Left cardiac atrium (tissue), 4 donors: ENCODE data around the gene NOC2L. TPM values are rescaled to one million over a fixed set of nuclear protein-coding genes. Genes with fewer than 3 reads are reported as not detected.

Source experiments
- ATAC-seq, 2 donors: fragments of 200-7000 bp; cut with Tn5 transposase; one replicate each; pipeline ENCODE4 v1.9.1; 2020; ENCODE audit warnings: mild to moderate bottlenecking in 2 of 2, moderate library complexity in 2 of 2
- DNase-seq: peaks from one replicate; pipeline ENCODE4 v3.0.0-alpha.2; 2020
- intact Hi-C, 2 donors: fragments of 100-400 bp; cut with DNase I; formaldehyde crosslinking; loops; one replicate each; pipeline versions ENCODE4 v1.14.1 to v1.15.1; 2022 to 2023
- total RNA-seq, 2 donors: library from RNA; stranded (reverse); fragmentation: NEBNext Ultra II Directional; extraction: Animal tissue kit (Norgen Biotek cat#: 25700); gene quantifications; one replicate each; pipeline ENCODE4 v1.2.1, GENCODE V29; 2021
- donor health status: DM: no; HTN: yes; CAD: no.
- donor health status: DM: no; HTN: yes; CAD: no; lungs with severe emphysema.
- donor health status: DM: yes; HTN: yes; CAD: no.
- donor health status: Dilated cardiomyopathy.

NOC2L gene
- total RNA-seq, 2 donors from 2014 or later: 38.1 to 48.7 TPM

DNA sequence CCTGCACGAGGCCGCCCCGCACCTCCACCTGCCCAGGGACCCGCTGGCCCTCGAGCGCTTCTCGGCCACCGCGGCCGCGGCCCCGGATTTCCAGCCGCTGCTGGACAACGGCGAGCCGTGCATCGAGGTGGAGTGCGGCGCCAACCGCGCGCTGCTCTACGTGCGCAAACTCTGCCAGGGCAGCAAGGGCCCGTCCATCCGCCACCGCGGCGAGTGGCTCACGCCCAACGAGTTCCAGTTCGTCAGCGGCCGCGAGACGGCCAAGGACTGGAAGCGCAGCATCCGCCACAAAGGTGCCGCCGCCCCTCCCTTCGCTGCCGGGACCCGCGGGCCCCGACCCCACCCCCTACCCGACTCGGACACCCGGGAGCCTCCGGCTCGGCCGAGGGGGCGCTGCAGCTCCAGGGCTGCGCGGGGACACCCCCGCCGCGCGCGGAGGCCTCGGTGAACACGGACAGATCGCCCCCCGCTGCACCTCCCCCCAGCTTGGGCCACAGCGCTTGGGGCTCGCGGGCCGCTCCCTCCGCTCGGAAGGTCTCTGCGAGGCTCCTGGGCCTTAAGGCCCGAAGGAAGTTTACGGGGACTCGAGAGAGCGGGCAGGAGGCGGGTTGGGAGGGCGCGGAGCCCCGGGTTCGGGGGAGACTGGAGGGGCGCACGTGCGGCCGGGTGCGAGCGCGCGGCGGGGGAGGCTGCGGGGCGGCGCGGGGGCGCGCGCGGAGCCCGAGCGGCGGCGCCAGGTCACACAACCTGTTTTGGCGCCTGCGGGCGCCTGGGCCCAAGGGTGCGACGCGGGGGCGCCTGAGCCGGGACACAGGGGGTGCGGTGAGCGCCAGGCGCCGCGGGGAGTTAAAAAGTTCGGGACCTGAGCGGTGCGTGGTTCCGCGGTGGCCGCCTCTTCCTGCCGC, 34.1 kb downstream of the NOC2L start:
- no peak for ATAC-seq
- DNase-seq: peak; percentile 64
- intact Hi-C loops: no loop called here

DNA sequence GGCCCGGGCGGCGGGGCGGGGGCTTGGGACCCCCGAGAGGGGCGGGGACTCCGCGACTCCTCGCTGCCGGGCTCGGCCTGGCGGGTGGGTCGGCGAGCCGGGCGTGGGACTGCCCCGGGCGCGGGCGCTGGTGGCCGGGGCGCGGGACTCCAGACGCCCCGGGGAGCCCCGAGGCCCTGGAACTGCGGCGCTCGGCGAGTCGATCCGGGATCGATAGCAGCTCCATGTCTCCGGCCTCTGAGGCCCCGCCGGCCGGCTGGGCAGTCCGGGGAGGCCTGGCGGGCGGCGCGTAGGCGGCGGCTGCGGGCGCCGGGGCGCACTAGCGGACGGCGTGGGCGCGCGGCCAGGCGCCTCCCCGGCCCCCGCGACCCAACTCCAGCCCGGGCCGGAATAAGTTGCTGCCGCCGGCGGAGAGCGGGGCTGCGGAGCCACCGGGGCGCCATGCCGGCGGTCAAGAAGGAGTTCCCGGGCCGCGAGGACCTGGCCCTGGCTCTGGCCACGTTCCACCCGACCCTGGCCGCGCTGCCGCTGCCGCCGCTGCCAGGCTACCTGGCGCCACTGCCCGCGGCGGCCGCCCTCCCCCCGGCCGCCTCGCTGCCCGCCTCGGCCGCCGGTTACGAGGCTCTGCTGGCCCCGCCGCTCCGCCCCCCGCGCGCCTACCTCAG, 34.9 kb downstream of the NOC2L start:
- ATAC-seq (no peak), DNase-seq (no peak)
- intact Hi-C loops: no loop called here

DNA sequence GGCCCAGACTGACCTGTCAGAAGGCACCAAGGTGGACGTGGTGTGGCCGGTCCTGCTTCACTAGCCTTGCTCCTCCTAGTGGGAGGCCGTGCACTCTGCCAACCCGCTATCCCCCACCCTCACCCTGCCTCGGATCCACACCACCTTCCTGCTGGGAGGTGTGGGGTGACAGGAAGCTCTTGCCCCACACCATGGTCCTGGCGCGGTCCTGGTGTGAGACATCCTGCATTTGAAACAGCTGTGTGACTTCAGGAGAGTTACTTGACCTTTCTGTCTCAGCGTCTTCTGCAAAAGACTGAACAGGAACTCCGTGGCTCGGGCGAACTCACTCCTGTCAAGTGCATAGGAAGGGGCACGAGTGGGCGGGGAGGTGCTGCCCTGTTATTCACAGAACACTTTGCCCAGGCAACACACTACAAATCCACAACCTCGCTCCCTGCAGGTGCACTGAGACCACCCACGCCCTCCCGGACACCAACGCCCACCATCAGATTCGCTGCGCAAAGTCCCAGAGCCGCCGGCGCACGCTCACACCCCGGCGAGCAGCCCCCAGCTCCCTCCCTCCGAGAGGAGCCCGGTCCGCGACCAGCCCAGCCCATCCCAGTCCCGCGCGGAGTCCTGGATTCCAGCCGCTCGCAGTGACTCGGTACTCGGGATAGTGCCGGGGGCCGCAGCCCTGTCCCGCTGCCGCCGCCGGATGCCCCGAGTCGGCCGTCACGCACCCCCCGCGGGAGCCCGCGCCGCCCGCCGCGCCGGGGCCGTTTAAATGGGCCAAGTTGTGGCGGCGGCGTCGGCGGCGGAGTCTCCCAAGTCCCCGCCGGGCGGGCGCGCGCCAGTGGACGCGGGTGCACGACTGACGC, 35.7 kb downstream of the NOC2L start, which contains the start of gene SAMD11:
Gene SAMD11 (plus strand): TSS at position 793 of the 860 bp plus-strand sequence. CDS start 509 bp downstream, outside the sequence.
- ATAC-seq: peak; percentile 50 to 62
- intact Hi-C loops: no loop called here
- DNase-seq: peak; percentile 89

DNA sequence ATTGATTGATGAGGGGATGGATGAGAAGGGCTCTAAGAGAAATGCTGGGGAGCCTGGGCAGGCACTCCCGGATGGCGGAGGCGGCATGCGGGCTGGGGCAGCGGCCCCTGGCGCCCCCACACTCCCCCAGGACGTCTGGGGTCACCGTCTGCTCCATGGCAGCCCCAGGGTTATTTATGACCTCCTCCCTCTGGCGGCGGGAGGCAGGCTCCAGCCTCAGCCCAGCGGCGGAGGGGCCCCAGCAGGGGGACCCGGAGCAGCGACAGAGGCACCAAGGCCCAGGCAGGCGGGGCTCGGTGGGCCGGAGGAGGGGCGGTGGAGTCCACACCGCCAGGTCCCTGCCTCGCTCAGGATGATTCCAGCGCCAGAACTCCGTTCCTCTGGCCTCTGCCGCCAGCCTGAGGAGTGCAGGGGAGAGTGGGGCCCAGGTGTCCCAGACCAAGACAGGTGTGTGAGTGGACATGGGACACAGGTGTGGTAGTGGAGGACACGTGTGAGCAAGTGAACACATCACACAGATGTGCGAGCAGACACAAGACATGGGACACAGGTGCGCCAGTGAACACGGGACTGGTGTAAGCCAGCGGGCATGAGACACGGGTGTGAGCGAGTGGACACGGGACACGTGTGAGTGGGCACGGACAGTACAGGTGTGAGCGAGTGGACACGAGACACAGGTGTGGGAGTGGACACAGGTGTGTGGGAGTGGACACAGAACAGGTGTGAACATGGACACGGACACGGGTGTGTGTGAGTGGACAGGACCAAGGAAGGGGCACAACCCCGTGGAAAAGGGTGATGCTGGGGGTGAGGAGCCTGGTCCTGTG, 37.8 kb downstream of the NOC2L start:
- ATAC-seq (peak; percentile 65 to 73), DNase-seq (peak; percentile 75)
- intact Hi-C loops: no loop called here

DNA sequence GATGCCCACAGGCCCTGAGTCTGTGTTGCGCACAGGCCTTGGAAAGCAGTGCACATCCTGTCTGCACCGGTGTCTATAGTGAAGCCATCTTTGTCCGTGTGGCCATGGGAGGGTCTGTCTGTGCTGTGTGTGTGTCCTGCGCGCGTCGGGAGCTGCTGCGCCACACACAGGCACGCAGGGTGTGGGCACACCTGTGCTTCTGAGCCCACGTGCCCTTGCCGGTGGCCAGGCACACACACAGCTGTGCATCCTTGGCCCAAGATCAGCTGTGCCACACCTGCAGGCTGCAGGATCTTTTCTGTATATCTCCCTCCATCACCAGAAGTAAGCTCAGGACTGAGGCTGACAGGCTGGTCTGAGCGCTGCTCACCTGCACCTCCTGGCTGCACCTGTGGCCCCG, 38.5 kb downstream of the NOC2L start:
- DNase-seq (no peak), ATAC-seq (no peak)
- intact Hi-C loops: no loop called here

DNA sequence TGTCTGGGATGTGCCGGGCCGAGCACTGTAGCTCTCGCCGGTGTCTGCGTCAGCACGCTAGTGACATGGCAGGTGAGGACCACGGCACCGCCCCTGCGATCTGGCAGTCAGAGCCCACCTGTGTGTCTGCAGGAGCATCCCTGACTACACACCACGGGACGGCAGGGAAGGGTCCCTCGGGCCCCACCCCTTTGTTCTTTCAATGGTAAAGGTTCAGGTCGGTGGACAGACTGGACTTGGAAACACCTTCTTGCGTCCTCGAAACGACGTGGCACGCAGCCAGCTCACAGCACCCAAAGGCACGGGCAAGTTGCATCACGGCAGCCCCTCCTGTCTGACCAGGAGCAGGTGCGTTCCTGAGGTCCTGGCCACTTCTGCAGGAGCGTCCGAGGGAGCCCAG, 39.0 kb downstream of the NOC2L start:
- ATAC-seq: no peak
- no peak for DNase-seq
- intact Hi-C loops: no loop called here

DNA sequence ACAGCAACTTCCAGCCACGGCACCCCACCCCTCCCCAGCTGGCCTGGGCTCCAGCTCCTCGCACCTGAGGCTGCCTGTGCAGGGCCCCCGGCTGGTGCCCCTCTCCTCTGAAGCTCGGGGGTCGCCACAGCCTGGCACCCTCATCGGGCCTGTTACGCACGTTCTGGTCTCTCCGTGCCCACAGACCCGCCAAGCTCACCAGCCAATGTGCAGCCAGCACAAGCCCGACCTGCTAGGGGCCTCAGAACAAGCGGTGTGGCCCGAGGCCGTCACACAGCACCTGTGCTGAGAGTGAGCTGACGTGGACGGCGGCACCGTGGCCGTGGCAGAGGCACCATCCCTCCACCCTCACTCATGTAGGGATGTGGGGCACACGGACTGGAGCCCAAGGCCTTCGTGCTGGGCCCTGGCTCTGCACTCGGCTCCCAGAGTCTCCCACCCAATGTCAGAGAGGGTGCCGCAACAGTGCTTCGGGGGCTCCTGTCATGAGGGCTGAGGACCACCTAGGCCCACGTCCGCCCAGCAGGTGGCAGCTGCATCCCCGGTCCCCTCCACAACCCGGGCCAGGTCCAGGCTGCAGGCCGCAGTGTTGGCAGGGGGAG, 39.7 kb downstream of the NOC2L start:
- ATAC-seq: no peak
- intact Hi-C loops: no loop called here
- no peak for DNase-seq

DNA sequence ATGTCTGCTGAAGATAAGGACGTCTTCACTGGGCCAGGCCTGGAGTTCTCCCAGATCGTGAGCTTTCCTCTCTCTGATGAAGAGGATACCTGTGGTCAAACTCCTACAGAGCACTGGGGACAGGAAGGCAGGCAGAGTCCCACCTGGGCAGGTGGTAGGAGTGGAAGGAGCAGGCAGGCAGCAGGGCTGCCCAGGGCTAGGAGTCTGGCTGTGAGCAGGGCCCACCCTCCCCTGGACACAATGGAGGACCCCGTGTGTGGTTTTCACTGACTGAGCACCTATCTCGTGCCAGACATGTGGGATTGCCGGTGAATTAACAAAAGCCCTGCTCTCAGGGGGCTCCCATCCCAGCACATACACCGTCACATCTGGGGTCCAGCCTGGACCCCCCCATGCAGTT, 40.2 kb downstream of the NOC2L start:
- no peak for DNase-seq
- intact Hi-C loops: no loop called here
- ATAC-seq: no peak

DNA sequence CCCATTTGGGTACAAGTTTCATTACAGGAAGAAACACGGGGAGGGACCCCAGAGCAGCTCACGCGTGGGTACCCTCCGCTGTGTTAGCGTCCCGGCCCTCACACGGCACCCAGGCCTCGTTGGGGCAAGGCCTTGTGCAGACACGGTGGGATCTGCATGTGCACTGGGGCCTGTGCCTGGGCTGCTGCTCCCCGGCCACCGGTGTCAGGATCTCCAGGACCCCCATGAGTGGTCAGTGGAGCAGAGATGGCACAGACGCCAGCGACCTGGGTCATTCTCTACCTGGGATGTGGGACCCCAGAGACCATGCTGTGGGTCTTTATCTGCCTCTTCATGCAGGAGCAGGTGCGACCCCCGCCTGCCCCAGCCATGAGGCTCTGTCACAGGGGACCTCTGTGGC, 40.7 kb downstream of the NOC2L start:
- DNase-seq (no peak), ATAC-seq (no peak)
- intact Hi-C loops: no loop called here

DNA sequence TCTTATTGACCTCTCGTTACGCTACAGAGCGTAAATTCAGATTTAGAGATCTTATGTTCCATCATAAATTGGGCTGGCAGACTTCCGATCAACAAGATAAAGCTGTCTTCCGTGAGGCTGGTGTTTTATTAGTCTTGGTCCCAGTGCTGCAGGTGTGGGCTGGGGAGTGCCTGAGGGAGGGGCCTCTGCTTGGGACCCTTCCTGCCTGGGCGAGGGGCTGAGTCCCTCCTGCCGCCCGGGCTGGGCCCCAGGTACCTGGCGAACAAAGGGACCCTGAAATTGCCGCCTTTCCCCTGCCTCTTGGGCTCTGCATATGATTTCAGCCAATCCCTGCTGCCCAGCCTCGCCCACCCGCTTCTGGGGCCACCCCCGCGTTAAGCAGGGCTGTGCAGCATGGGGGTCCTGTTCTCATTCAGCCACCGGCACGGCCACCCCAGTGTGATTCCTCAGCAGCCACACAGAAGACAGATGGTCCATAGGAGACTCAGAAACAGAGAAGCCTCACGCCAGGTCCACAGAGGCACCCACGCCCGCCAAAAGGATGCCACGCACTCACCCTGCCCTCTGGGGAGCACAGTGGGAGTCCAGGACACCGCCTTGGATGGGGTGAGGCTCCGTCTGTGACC, 41.5 kb downstream of the NOC2L start:
- DNase-seq (peak; percentile 13), ATAC-seq (no peak)
- intact Hi-C loops: no loop called here

DNA sequence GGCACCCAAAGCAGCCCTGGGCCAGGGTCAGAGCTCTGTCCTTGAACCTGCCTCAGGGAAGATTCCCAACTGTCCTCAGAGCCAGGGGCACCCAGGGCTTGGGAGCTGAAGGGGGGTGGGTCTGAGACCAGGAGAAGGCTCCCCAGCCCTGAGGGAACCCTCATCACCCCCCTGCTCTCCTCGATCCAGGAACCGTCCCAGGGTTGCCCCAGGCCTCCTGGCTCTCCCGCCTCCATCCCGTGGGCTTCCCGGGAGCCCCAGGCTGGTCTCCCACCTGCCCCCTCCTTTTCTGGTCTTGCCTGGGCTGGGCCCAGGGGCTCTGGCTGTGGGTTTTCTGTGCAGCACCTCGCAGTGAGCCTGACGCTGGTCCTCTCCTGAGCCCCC, 42.0 kb downstream of the NOC2L start:
- no peak for DNase-seq

DNA sequence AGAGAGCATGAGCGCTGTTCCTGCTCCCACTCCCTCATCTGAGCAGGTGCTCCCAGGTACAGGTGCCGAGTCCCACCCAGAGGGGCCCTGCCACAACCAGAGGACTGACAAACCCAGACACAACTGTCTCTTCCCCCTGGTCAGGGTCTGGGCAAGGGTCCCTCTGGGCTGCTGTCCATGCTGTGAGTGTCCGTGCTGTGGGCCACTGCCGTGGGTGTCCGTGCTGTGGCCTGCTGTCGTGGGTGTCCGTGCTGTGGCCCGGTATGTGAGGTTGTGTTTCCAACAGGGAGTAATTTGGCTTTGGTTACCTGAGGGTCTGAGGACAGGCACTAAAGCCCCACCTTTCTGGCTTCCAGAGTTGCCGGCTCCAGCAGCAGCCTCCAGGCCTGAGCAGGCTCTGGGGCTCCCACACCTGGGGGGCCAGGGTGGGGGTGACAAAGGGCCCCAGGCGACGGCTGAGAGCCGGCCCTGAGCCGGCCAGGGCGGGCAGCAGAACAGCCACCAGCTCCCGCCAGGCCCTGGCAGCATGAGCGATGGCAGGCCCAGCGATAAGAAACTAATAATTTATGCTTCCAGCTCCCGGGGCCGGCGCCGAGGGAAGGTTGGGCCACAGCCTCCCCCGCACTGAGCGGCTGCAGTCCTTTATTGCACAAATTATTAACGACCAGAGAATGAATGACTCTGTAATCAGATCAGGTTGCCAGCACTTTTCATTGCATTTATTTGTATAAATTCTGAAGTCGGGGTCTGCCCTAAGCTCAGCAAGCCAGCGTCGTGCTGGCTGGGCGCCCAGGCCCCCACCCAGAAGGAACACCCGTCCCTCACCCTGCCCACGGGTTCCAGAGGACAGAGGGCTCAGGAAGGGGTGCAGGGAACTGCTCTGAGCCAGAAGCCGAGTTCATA, 42.6 kb downstream of the NOC2L start:
- intact Hi-C loops: no loop called here

More for the DNA sequence above, 42.0 kb downstream of the NOC2L start:
- ATAC-seq: no peak
- intact Hi-C loops: no loop called here

DNA sequence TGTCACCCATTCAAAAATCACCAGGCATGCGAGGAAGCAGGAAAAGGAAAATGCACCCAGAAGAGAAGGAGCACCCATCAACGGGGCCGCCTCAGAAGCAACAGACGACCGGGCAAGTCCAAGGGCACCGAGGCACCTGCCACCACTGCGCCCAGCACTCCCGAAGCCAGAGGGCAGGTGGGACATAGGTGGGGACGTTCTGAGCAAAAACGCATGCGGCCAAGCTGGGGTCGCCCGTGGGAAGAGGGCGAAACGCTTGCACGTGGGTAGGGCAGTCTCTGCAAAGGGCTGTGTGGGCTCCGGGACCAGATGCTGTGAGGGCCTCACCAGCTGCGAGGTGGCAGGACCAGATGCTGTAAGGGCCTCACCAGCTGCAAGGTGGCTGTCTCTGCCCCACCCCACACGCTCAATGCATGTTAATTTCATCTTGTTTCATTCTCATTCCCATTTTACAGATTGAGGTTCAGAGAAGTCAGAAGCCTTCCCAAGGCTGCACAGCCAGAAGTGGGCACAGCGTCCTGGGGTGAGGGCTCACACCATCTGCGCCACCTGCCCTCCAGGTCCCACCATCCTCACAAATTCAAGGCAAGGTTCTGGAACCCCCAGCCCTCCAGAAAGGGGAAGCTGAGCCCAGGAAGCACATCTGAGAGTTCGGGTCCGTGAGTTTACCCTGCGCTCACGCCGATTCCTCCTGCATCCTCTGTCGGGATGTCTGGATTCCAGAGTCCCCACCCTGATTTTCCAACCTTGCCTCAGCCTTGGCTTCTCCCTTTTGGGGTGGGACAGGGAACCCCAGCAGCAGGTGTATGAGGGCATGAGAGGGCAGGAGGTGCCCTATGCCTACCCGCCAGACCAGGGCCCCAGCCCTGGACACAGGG, 43.5 kb downstream of the NOC2L start:
- ATAC-seq (no peak), DNase-seq (peak; percentile 15)
- intact Hi-C loops: no loop called here

More for the DNA sequence above, 42.6 kb downstream of the NOC2L start:
- no peak for ATAC-seq
- peak; percentile 25 for DNase-seq

DNA sequence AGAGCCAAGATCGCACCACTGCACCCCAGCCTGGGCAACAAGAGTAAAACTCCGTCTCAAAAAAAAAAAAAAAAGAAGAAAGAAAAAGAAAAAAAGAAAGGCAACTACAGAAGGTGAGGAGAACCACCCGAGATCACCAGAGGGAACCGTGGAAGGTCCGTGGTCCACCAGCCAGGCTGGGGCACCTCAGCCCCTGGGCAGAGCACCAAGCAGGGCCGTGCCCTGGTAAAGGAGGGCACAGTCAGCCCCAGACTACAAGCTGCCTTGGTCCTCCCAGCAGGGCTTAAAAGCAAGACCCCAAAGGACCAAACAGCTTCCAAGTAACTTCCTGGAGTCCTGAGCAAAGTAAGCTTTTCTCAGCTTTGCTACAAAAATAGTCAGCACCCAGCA, 44.2 kb downstream of the NOC2L start:
- intact Hi-C loops: no loop called here
- ATAC-seq: no peak
- no peak for DNase-seq

DNA sequence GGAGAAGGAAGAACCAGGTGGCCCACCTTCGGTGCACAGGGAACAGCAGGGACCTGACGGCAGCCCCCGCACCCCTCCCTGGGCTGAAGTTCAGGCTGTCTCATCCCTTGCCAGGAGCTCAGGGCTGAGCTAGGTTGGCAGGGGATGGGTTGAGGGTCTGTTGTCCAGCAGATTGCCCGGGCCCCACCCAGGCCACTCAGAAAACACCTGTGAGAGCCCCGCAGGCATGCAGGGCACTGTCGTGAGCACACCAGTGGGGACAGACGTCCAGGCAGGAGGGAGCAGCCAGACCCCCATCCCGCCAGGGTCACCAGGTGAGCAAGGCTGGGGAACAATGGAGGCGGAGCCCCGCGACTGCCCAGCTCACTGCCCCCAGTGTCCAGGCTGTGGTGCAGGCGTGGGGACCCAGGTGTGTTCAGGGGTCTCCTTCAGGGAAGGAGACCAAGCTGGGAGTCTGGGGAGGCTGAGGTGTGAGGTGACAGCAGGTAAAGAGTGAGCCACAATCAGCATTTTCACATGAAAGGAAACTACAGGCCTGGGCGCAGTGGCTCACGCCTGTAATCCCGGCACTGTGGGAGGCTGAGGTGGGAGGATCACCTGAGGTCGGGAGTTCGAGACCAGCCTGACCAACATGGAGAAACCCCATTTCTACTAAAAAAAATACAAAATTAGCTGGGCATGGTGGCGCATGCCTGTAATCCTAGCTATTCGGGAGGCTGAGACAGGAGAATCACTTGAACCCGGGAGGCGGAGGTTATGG, 44.7 kb downstream of the NOC2L start:
- DNase-seq (peak; percentile 13), ATAC-seq (no peak)
- intact Hi-C loops: no loop called here
